ENCODE results near the gene AMN.
"Not testable (repeated sequence)": the region's sequence is repeated elsewhere in the genome, so short reads cannot be mapped to it uniquely, and the experiment has no call there.

Gene AMN

DNA sequence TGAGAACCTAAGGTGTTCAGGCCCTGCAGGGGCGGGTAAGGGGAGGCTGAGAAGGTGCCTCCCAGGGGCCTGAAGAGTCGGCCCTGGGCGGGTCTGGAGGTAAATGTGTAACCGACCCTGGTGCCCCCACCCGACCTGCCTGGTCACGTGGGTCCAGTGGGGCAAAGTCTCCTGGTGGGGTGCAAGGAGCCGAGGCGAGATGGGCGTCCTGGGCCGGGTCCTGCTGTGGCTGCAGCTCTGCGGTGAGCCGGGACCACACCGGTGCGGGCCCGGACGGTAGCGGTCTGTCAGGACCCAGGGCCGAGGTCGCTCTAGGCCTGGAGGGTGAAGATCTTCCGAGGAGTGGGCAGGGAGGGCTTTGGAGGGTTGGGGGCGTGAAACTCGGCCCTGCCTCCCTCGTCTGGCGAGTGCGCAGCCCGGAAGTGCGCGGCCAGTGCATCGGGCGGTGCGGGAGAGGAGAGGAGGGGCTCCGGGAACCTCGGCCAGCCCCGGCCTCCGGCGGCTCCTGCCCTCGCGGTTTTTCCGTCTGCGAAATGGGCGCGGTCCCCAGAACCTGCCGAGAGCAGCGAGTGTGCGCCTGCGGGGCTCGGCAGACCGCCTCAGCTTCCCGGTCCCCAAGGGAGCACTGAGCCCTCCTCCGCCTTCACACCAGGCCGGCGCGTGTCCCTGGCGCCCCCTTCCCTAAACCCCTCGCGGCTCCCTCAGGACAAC, at the start of gene AMN:
Gene AMN, plus strand, starts transcription at position 174 of the 711 bp plus-strand sequence. Its CDS starts 26 bp downstream, at position 200.
- peak in 1 of 3 donors; percentile 21 for DNase-seq

DNA sequence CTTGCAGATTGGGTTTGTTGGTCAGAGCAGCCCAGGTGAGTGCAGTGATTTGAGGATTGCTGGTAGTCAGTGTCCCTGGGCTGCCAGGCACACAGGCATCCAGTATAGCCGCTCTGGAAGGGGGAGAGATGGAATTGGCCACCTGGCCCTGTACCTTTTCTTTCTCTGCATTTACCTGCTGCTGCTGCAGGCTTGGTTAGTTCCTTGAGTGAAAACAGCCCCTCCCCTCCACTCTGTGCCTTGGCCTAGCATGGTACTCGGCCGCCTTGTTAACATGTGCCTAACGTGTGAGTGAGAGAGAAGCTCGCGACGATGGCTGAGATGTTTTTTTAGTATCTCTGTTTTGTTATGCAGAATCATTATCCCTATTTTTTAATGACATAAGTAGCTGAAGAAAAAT, 49.3 kb upstream of the AMN start:
- no peak for DNase-seq

DNA sequence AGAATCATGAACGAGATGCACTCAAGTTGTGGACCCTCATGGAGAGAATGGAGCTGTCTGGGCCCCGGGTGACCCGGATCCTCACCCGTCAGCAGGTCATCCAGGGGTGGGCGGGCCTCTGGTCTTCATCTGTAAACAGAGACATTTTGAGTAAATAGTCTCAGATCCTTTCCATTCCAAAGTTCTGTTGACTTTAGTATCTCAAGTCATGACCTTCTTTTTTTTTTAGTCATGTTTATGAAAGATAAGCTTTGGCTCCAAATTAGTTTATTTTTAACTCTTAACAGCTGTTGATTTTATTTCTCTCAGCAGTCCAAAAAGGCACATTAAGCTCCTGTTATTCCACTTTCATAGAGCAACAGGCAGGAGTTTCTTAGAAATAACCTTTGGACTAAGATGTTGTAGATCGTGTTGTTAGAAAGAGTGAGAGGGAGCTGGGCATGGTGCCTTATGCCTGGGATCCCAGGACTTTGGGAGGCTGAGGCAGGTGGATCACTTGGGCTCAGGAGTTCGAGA, 48.9 kb upstream of the AMN start:
- no peak for DNase-seq

DNA sequence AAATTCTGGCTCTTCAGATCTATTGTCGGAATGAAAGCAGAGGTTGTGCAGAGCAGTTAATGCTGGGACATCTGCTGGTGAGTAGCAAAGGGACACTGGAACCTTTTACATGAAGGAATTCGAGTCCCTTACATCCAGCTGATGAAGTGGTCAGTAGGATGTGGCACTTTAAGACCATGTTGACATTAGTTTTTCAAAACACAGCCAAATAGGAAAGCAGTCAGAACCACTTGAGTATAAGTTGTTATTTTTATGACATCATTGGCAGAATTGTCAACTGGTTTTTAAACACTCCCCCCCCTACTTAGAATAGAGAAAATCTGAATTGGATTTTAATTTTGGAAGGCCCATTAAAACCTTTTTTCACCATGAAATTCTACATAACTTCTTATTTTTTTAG, 46.8 kb upstream of the AMN start:
- DNase-seq = no peak

DNA sequence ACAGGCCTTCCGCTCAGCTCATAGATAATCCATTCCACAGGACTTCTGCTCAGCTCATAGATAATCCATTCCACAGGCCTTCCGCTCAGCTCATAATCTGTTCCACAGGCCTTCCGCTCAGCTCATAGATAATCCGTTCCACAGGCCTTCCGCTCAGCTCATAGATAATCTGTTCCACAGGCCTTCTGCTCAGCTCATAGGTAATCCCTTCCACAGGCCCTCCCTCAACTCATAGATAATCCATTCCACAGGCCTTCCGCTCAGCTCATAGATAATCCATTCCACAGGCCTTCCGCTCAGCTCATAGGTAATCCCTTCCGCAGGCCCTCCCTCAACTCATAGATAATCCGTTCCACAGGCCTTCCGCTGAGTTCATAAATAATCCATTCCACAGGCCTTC, 45.0 kb upstream of the AMN start:
- not testable (repeated sequence) for DNase-seq

DNA sequence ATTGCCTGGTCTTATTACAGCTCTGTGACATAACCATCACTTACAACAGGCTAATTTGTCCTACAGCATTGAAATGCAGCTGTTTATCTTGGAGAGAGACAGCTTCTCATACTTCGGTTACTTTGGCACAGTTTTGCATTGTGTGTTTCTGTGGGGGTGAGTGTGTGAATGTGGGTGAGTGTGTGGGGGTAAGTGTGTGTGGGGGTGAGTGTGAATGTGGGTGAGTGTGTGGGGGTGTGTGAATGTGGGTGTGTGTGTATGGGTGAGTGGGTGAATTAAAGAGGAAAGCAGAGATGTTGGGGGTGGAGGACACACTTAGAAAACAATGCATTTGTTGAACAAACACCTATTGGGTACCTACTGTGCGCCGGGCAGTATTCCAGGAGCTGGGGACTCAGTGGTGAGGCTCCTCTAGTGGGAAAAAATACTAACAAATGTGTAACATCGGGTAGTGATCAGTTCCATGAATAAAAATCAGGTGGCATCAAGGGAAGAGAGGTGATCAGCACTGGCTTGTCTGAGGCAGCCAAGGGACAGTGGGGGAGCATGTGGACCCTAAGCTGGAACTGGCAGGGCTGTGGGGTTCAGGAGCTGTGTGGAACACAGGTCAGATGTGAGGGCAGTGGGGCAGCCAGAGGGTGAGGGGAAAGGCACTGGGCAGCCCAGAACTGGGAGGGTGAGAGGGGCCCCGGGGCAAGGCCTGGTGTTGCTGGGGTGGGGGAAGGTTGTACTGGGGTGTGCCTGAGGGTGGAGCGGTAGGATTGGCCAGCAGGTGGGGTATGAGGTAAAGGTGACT, 44.1 kb upstream of the AMN start:
- DNase-seq = no peak

DNA sequence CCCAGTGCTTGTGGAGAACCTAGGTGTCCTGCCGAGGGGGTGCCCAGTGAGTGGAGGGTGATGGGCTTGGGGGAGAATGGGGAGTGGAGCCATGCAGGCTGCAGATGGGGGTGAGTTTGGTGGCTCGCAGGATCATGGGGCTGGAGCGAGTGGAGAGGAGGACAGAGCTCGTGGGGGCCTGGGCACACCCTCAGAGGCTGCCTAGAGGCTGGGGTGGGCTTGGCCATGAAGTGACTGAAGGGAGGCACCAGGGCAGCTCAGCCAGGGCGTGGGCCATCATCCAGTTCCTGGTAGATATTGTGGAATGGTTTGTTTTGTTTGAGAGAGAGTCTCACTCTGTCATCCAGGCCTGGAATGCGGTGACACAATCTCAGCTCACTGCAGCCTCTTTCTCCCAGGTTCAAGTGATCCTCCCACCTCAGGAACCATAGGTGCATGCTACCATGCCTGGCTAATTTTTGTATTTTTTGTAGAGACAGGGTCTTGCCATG, 43.4 kb upstream of the AMN start:
- DNase-seq = no peak

DNA sequence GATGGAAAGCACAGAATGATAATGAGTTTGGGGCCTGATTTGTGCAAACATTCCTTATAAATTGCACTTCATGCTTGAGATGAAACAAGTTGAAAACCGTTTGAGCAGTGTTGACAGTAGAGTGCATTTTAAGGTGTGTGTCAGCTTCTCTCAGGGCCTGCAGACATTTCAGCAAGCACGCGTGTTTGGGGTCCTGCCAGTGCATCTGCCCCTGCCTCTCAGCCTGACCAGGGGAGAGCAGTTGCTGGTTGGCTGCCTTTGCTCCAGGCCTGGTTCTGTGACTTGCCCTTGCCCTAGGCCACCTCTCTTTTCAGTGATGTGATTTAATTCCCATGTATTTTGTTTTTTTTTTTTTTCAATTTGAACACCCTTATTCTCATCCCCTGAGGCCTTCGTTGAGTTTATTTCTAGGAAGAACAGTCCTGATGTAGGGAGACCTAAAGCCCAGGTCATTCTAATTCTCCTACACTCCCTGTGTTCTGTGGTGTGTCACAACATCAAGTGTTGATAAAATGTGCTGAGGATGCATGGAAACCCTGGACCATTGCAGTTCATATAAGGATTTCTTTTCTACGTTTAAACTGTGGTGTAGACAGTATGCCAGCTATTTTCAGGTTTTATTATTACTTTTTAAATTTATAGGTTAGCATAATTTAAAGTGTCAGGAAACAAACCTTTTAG, 40.1 kb upstream of the AMN start:
- DNase-seq = no peak

DNA sequence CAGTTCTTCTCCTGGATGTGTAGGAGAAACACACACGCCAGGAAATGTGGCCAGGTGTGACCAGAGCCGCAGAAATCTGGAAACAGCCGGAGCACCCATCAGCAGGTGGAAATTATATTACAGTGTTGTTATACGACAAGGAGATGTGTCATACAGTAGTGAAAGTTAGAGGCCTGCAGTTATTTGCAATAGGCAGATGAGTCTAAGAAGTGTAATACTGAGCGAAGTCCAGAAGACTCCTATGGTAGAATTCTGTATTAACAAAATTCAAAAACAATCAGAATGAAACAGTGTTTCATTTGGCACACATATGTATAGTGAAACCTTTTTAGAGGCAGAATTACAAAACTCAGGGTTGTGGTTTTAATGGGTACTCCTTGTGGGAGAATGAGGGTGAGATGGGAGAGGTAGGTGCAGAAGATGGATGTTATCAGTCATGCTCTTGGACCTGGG, 39.3 kb upstream of the AMN start:
- no peak for DNase-seq

DNA sequence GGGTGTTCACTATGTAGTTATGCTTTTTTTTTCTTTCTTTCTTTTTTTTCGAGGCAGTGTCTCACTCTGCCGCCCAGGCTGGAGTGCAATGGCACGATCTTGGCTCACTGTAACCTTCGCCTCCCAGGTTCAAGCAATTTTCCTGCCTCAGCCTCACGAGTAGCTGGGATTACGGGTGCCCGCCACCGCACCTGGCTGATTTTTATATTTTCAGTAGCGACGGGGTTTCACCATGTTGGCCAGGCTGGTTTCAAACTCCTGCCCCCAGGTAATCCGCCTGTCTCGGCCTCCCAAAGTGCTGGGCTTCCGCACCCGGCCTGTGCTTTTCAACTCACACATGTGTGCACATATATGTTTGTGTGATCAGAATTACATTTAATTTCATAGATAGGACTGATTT, 38.9 kb upstream of the AMN start:
- DNase-seq = no peak

DNA sequence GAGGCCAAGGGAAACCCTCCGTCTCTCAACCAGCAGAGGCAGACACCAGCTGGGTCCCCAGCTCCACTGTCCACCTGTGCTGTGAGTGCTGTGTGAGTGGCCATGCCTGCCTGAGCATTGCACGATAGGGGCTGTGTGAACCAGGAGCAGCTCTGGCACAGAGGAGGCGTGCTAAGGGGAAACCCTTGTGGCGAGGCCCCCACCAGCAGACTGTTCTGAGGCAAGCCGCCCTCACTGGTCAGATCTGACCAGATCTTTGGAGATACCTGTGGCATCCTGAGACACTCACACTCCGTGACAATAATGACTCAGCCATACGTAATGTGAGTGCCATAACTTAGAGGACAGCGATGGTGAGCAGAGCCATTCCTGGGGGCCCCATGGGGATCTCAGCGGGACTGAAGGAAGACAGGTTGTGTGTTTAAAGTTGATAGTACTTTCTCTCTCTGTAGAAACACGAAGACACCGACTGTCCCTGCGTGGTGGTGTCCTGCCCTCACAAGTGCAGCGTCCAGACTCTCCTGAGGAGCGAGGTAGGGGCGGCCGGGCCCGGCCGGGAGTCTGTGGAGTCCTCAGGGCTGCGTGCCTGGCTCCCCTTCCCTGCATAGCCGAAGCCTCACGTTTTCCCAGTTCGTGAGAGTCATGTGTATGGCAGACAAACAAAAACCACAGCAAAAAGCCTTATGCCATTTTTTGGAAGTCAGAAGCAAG, 36.6 kb upstream of the AMN start:
- DNase-seq = no peak

DNA sequence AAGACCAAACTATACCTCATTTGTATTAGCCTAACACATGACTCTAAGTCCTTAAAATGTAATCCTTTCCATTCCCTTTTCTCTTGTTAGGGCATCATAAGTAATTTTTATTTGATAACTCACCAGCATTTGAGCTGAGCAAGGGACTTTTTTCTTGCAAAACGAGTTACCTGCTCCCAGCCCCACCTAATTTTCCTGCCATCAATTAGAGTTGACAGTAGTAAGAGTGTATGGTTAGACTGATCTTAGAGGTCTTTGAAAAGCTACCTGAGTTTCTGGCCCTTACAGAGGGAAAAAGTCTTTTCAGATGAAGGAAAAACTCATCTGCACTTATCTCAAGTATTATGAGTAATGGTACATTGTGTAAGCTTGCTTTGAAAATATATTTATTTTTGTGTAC, 33.7 kb upstream of the AMN start:
- no peak for DNase-seq

DNA sequence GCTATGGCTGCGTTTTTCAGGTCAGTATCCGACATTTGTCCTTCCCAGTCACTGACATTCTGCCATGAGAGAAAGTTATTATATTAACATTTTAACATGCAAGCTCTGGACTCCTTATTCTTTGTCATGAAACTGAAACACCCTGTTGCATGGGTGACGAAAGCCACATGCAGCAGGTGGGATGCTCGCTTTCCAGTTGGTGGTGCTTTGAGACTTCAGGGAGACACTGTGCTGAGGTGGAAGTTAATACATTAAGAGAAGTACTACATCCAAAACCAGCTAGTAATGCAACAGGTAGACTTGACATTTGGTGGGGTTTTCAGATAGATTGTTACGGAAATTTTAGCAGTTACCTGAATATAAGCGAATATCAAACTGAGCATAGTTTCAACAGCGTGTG, 32.8 kb upstream of the AMN start:
- no peak for DNase-seq

DNA sequence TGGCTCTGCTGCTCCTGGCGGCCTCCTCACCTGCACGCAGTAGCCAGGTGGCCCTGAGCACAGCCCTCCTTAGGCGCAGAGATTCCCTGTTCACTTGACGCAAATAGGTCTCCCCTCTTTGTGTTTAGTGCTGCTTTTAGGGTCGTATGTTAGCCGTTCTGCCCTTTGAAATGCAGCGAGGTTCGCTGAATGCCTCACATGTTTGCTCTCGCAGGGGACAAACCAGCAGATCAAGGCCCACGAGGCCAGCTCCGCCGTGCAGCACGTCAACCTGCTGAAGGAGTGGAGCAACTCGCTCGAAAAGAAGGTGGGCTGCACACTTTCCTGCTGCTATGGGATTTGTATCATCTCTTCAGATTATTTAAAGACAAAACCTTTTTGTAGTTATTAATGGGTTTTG, 31.4 kb upstream of the AMN start:
- no peak for DNase-seq

DNA sequence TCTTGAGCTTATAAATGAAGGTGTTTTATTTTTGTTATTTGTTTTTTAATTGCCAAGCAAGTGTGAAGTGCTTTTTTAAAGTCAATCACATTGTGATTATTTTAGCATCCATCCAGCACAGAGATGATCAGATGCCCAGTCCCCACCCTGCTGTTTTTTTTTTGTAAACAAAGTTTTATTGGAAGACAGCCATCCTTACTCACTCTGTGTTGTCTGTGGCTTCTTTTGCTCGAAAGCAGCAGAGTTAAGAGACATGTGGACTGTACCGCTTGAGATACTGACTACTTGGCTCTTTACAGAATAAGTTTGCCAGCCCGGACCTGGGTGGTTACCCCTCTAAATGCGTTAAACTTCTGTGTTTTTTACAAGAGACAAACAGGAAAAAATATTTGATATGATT, 30.9 kb upstream of the AMN start:
- DNase-seq = no peak

DNA sequence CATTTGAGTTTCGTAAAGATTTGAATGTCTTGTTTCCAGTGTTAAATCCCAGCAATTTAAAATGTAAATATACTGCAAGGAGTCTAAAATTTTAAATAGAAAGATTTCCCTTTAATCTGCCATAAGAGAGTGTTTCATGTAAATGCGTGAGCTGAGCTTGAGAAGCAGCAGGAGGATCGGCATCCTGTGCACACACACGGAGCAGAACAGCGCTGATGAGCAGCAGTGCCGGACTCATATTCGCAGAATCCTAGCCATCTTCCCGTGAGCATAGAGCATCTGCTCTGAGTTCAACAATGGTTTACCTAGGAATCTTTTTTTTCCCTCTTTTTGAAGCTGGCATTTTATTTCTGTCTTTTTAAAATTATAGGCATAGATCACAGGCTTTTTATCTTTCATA, 29.8 kb upstream of the AMN start:
- no peak for DNase-seq

DNA sequence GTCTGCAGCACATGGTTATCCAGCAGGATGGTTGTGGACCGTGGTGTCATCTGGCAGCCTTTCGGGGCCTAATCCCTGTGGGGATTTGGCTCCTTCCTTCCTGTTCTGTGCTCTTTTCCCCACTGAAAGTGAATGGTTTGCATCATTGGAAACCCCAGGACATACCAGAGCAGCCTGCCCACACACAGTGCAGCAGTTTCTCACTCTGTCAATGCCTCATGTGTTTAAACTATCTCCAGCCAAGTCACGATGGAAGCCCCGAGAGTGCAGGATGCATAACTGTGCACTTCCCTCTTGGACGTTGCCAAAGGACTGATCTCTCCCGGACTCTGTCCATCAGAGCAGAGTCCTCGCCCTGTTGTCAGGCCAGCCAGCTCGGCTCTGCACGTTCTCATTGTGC, 29.0 kb upstream of the AMN start:
- peak; percentile 63 to 81 (median 73) for DNase-seq

DNA sequence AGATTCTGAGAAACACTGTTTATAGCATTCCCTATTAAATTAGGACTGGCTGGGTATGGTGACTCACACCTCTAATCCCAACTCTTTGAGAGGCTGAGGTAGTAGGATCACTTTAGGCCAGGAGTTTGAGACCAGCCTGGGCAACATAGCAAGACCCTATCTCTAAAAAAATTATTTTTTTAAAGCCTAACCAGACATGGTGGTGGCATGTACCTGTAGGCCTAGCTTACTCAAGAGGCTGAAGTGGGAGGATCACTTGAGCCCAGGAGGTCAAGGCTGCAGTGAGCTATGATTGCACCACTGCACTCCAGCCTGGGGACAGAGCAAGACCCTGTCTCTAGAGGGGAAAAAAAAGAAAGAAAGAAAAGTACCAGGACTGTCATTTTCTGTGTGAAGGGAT, 25.7 kb upstream of the AMN start:
- DNase-seq = not testable (repeated sequence)

DNA sequence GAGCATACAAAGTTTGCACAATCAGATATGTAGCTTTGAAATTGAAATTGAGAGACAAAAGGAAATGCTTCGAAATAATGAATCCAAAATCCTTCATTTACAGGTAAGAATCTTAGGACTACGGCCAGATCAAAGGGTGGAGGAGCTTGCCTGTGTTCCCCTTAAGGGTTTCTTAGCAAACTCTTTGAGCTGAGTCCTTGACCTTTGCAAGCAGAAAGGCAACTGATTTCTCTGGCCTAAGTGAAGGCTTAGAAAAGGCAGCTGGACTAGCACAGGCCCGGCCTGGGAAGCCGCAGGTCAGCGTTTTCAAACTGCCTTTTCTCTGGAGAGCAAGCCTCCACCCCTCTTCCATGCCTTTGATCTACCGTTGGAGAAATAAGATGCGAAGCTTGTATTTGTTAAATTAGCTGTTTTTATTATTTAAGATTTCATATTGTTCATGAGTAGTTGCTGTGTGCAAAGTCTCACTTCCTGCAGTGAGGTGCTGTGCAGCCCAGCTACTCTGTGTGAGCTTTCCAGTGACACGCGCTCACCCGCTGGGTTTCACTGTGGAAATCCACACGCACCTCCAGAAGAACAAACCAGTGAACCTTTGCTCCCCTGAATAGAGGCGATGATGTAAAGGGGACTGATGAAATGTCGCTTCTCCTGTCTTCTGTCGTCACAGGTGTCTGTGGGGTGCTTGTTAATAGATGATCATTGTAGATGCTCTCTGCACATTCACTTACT, 25.0 kb upstream of the AMN start:
- DNase-seq = no peak

DNA sequence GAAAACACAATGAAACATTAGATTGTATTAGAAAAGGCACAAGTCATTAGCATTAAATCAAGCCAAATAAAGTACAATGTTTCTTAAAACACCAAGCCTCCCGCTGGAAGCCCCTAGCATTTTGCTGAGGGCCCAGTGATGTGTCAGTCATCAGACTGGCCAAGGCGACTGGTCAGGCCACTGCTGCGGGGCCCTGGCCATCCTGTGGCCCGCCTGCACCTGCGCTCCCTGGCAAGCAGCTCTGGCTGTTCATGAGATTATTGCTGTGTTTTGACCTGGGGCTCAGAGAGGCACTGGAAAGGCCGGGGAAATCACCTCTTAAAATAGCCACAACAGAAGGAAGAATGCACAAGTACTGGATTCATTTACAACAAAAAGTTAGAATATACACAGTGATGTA, 24.2 kb upstream of the AMN start:
- peak in 1 of 3 donors; percentile 30 for DNase-seq

DNA sequence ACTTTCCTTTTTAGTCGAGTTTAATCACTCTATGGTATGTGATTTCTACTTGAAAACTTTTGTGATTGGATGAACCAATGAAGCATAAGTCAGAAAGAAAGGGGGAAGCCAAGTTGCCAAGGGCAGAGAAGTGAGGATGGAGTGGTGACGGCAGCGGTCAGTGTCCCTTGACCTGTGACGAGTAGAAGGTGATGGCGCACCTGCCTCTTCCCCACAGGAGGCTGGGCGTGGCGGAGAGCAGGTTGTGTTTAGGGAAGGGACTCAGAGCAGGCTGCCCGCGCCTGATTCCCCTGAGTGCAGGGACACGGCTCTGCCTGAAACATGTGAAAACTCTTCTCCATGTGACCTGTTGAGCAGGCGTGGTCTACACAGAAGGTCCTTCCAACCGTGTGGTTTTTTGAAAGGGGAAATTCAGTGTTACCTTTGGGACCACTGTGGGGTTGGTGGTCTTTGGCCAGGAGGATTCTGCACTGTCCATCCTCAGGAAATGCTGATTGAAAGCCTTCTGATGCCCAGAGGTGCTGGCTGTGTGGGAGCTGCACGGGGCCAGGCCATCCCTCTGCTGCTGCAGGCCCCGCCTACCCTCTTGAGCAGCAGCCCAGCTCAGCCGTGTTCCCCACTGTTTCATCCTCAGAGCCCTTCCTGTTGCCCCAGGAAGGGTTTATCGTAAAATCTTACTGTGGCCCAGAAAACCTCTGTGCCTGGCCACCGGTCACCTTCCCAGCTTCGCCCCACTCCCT, 23.5 kb upstream of the AMN start:
- no peak for DNase-seq
